ENCODE measurements around the gene ANKS1A. TPM values are rescaled to one million over a fixed set of nuclear protein-coding genes. Genes with fewer than 3 reads are reported as not detected.

Gene ANKS1A
- polyA plus RNA-seq, 3 donors = 1.7 to 8.0 (median 3.1) TPM

- Histone ChIP-seq H3K27me3 (ENCODE audit: control insufficient read depth in 2 of 2, insufficient read depth in 2 of 2, low read length in 2 of 2) (no peaks in the 10 kb centered on the region), H3K79me2 (ENCODE audit: insufficient read depth, low read length) (no peaks in the 10 kb centered on the region), H4K20me1 (ENCODE audit: insufficient read depth, low read length) (no peaks in the 10 kb centered on the region), H3K4me3 (replicated peaks in 1 of 3; ENCODE audit: low read depth in 2 of 3, low read length in 3 of 3) (no peak overlapping the region), H3K9me3 (replicated peaks in 1 of 2; ENCODE audit: control insufficient read depth in 1 of 2, insufficient read depth in 1 of 2, low read length in 2 of 2) (no peaks in the 10 kb centered on the region), H3K9ac (ENCODE audit: insufficient read depth, low read length, poor library complexity, severe bottlenecking) (no peak overlapping the region), H2AFZ (ENCODE audit: insufficient read depth, low read depth, low read length, poor library complexity, severe bottlenecking) (no peak overlapping the region), H3K4me2 (replicated peaks; ENCODE audit: extremely low read depth, low read length, poor library complexity, severe bottlenecking) (no peak overlapping the region), H3K27ac (ENCODE audit: low read depth in 1 of 2, low read length in 2 of 2) (no peak overlapping the region), H3K4me1 (ENCODE audit: control insufficient read depth in 1 of 2, insufficient read depth in 2 of 2, low read length in 2 of 2) (no peaks in the 10 kb centered on the region), H3K36me3 (replicated peaks in 1 of 2; ENCODE audit: control insufficient read depth in 1 of 2, insufficient read depth in 2 of 2, low read length in 2 of 2) (peaks cover 44 to 86% of the 10 kb centered on the region in 2 donors)
- peak overlapping the region in 2 of 7 donors; percentile 6 to 25 for H3K27ac Mint-ChIP-seq
- H3K27me3 Mint-ChIP-seq (ENCODE audit: low read depth in 3 of 3) = peaks cover 0 to 2% (median 0%) of the 10 kb centered on the region in 3 donors
- TF ChIP-seq CTCF (IDR thresholded peaks at IDR 0.05) = no peak
- no peak overlapping the region for H3K4me3 Mint-ChIP-seq
- no peak for DNase-seq
- H3K4me1 Mint-ChIP-seq = no peaks in the 10 kb centered on the region
- H3K36me3 Mint-ChIP-seq = peaks cover 66 to 82% of the 10 kb centered on the region in 2 donors
- no peaks in the 10 kb centered on the region for H3K9me3 Mint-ChIP-seq
- WGBS (ENCODE audit: insufficient coverage) = 98% methylated on average over 6 of the region's 9 CpGs
- intact Hi-C loops (cut with micrococcal nuclease) = no loop called here
Measured at GRCh38 chr6:35072698-35073055, 183.6 kb downstream of the ANKS1A start.

GRCh38 chr6:35073211-35073610, 184.2 kb downstream of the ANKS1A start:
- 99% methylated on average over 6 of the region's 10 CpGs for WGBS (ENCODE audit: insufficient coverage)

More at GRCh38 chr6:35073211-35073610, 184.2 kb downstream of the ANKS1A start:
- H3K36me3 ChIP-seq (replicated peaks in 1 of 2; ENCODE audit: control insufficient read depth in 1 of 2, insufficient read depth in 2 of 2, low read length in 2 of 2) = peaks cover 48 to 90% of the 10 kb centered on the region in 2 donors
- H3K9me3 ChIP-seq (replicated peaks in 1 of 2; ENCODE audit: control insufficient read depth in 1 of 2, insufficient read depth in 1 of 2, low read length in 2 of 2) = no peaks in the 10 kb centered on the region
- H3K9ac ChIP-seq (ENCODE audit: insufficient read depth, low read length, poor library complexity, severe bottlenecking) = no peak overlapping the region
- no peak overlapping the region for H3K4me2 ChIP-seq (replicated peaks; ENCODE audit: extremely low read depth, low read length, poor library complexity, severe bottlenecking)
- H3K27ac Mint-ChIP-seq = peak overlapping the region in 2 of 7 donors; percentile 6 to 50
- DNase-seq = no peak
- H3K4me1 Mint-ChIP-seq = no peaks in the 10 kb centered on the region
- H3K4me1 ChIP-seq (ENCODE audit: control insufficient read depth in 1 of 2, insufficient read depth in 2 of 2, low read length in 2 of 2) = no peaks in the 10 kb centered on the region
- H3K4me3 Mint-ChIP-seq = no peak overlapping the region
- H3K36me3 Mint-ChIP-seq = peaks cover 67 to 82% of the 10 kb centered on the region in 2 donors
- H3K27me3 Mint-ChIP-seq (ENCODE audit: low read depth in 3 of 3) = peaks cover 0 to 2% (median 0%) of the 10 kb centered on the region in 3 donors
- no peaks in the 10 kb centered on the region for H3K79me2 ChIP-seq (ENCODE audit: insufficient read depth, low read length)
- H4K20me1 ChIP-seq (ENCODE audit: insufficient read depth, low read length) = no peaks in the 10 kb centered on the region
- no peak overlapping the region for H2AFZ ChIP-seq (ENCODE audit: insufficient read depth, low read depth, low read length, poor library complexity, severe bottlenecking)
- H3K27me3 ChIP-seq (ENCODE audit: control insufficient read depth in 2 of 2, insufficient read depth in 2 of 2, low read length in 2 of 2) = no peaks in the 10 kb centered on the region
- no peak overlapping the region for H3K4me3 ChIP-seq (replicated peaks in 1 of 3; ENCODE audit: low read depth in 2 of 3, low read length in 3 of 3)
- no peak for TF ChIP-seq CTCF (IDR thresholded peaks at IDR 0.05)
- H3K27ac ChIP-seq (ENCODE audit: low read depth in 1 of 2, low read length in 2 of 2) = no peak overlapping the region
- intact Hi-C loops (cut with micrococcal nuclease) = no loop called here
- H3K9me3 Mint-ChIP-seq = no peaks in the 10 kb centered on the region

All from CD14-positive monocyte (primary cell).